ENCODE measurements around the gene PHETA2. TPM values are rescaled to one million over a fixed set of nuclear protein-coding genes. Genes with fewer than 3 reads are reported as not detected.

The PHETA2 gene
- total and polyA plus RNA-seq, 2 of the 4 experiments (the other 2 are of a cell fraction): 6.5 to 10.0 TPM

DNA sequence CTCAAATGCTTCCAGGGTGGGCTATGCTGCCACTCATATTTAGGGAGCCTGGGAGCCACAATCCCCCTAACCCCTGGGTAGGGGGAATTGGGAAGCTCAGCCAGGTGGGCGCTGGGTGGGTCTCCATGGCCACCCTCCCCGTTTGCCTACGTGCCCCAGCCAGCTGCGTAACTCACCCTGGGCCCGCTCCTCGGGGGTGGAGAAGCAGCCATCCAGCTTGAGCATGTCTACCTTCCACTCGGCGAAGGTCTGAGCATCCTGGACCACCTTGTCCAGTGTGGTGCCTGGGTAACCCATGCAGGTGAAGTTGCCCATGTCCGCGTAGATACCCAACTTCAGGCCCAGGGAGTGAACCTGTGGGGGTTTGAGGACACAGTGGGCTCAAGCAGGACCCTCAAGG, 7.1 kb upstream of the PHETA2 start:
- Histone ChIP-seq H2AFZ (replicated peaks; ENCODE audit: low read length, poor library complexity) (no peak overlapping the region), H2AK5ac (ENCODE audit: low read depth, low read length) (no peak overlapping the region), H3K4me3 (ENCODE audit: insufficient read depth, low read depth, low read length) (no peak overlapping the region), H4K91ac (ENCODE audit: insufficient read depth, low read depth, low read length) (no peak overlapping the region), H3K9me3 (ENCODE audit: control insufficient read depth, insufficient read depth, low read length) (no peaks in the 10 kb centered on the region), H3K27ac (ENCODE audit: insufficient read depth, low read length) (no peak overlapping the region), H4K8ac (ENCODE audit: low read depth in 2 of 2, low read length in 2 of 2) (no peak overlapping the region), H3K9me1 (ENCODE audit: insufficient read depth, low read length) (0 out of 2 replicates have a peak, but pooled peaks cover 5% of the 10 kb centered on the region), H3K27me3 (ENCODE audit: control insufficient read depth, insufficient read depth, low read length) (no peaks in the 10 kb centered on the region), H3K18ac (ENCODE audit: low read depth, low read length) (no peak overlapping the region), H3K4me2 (ENCODE audit: low read depth, low read length) (no peak overlapping the region), H2BK5ac (ENCODE audit: low read depth, low read length, poor library complexity, severe bottlenecking) (no peak overlapping the region), H4K5ac (ENCODE audit: low read depth, low read length) (no peak overlapping the region), H2BK15ac (ENCODE audit: low read depth, low read length) (no peak overlapping the region), H2BK120ac (ENCODE audit: low read depth, low read length) (no peak overlapping the region), H3K4me1 (ENCODE audit: control insufficient read depth, insufficient read depth, low read length) (peaks cover 3% of the 10 kb centered on the region), H3K36me3 (ENCODE audit: control insufficient read depth, insufficient read depth, low read length) (peaks cover 21% of the 10 kb centered on the region), H3K23ac (ENCODE audit: low read depth, low read length) (no peak overlapping the region), H3K9ac (ENCODE audit: low read depth, low read length) (no peak overlapping the region), H2BK20ac (ENCODE audit: low read depth, low read length) (no peak overlapping the region), H3K56ac (ENCODE audit: extremely low read depth, insufficient read depth, low read length) (no peak overlapping the region), H4K20me1 (ENCODE audit: insufficient read depth, low read length) (0 out of 2 replicates have a peak, but pooled peaks cover 4% of the 10 kb centered on the region), H3K14ac (replicated peaks; ENCODE audit: low read depth, low read length) (no peak overlapping the region), H3K4ac (ENCODE audit: low read depth, low read length) (no peak overlapping the region), H3K79me1 (ENCODE audit: low read depth in 1 of 2, low read length in 2 of 2) (peaks cover 0 to 32% of the 10 kb centered on the region in 2 experiments; a peak in 3 of 4 replicates), H2AK9ac (replicated peaks; ENCODE audit: low read depth, low read length, poor library complexity) (no peak overlapping the region)
- TF ChIP-seq CTCF (conservative IDR thresholded peaks at IDR 0.05; ENCODE audit: low read depth, low read length) (no peak), NFE2L2 (IDR thresholded peaks at IDR 0.05; ENCODE audit: low read depth, low read length) (no peak), POLR2A (IDR thresholded peaks at IDR 0.05; ENCODE audit: low read depth, low read length) (no peak), SMC3 (IDR thresholded peaks at IDR 0.05; ENCODE audit: low read depth, low read length) (no peak), RAD21 (IDR thresholded peaks at IDR 0.05; ENCODE audit: low read length) (no peak), CEBPB (IDR thresholded peaks at IDR 0.05; ENCODE audit: low read depth, low read length) (no peak), MXI1 (IDR thresholded peaks at IDR 0.05; ENCODE audit: borderline replicate concordance, low read depth, low read length) (no peak), CHD1 (IDR thresholded peaks at IDR 0.05; ENCODE audit: low read depth, low read length) (no peak), FOS (IDR thresholded peaks at IDR 0.05; ENCODE audit: low read depth, low read length) (no peak), BHLHE40 (IDR thresholded peaks at IDR 0.05; ENCODE audit: low read depth, low read length) (no peak), MAZ (IDR thresholded peaks at IDR 0.05; ENCODE audit: borderline replicate concordance, low read depth, low read length) (no peak), RFX5 (IDR thresholded peaks at IDR 0.05; ENCODE audit: low read depth, low read length) (no peak), ELK1 (IDR thresholded peaks at IDR 0.05; ENCODE audit: borderline replicate concordance, low read depth, low read length) (no peak), USF2 (IDR thresholded peaks at IDR 0.05; ENCODE audit: low read depth, low read length) (no peak), MAFK (IDR thresholded peaks at IDR 0.05; ENCODE audit: low read depth, low read length) (no peak), RCOR1 (IDR thresholded peaks at IDR 0.05; ENCODE audit: insufficient replicate concordance, low read length) (no peak)
- intact Hi-C loops (cut with micrococcal nuclease) (no loop called here), in situ Hi-C loops (cut with MboI; ENCODE audit: low sequenced_read_pairs) (no loop called here), dilution Hi-C loops (cut with HindIII; ENCODE audit: low sequenced_read_pairs, unreplicated experiment) (no loop called here)
- ChIA-PET CTCF (no interaction called here), POLR2A (ENCODE audit: unreplicated experiment) (no interaction called here)
- no TSS peak for BruUV-seq (replicated peaks)
- DNase-seq (no peak), ATAC-seq (ENCODE audit: low read depth) (no peak)
- 98% methylated on average over 8 of the region's 10 CpGs; no CpG with 5 or more reads in 1 of the 2 experiments for WGBS, 2 experiments (ENCODE audit: extremely low coverage in 2 of 2, insufficient read length in 1 of 2)

Measured in IMR-90 (cell line).